Sciatic nerve (tissue), 2 donors: Measurements from ENCODE around the gene UGT1A7. TPM values are rescaled to one million over a fixed set of nuclear protein-coding genes. Genes with fewer than 3 reads are reported as not detected.
"Not testable (repeated sequence)": the region's sequence is repeated elsewhere in the genome, so short reads cannot be mapped to it uniquely, and the experiment has no call there.

ENCODE experiments used
- ATAC-seq: fragments of 200-7000 bp; cut with Tn5 transposase; one replicate; pipeline ENCODE4 v1.9.1; 2020; ENCODE audit warnings: mild to moderate bottlenecking, moderate library complexity
- DNase-seq: peaks from one replicate; pipeline ENCODE4 v3.0.0-alpha.2; 2020; ENCODE audit warnings: low spot score
- intact Hi-C: fragments of 100-400 bp; cut with DNase I; formaldehyde crosslinking; loops from one replicate; pipeline ENCODE4 v1.14.2; 2022
- total RNA-seq: library from RNA; stranded (reverse); fragmentation: NEBNext Ultra II Directional; extraction: Animal tissue kit (Norgen Biotek cat#: 25700); gene quantifications from one replicate; pipeline ENCODE4 v1.2.1, GENCODE V29; 2021
- donor health status: DM: no; HTN: no; CAD: no.
- donor health status: DM: no; HTN: no; CAD: no.

Gene UGT1A7
- not detected for total RNA-seq

DNA sequence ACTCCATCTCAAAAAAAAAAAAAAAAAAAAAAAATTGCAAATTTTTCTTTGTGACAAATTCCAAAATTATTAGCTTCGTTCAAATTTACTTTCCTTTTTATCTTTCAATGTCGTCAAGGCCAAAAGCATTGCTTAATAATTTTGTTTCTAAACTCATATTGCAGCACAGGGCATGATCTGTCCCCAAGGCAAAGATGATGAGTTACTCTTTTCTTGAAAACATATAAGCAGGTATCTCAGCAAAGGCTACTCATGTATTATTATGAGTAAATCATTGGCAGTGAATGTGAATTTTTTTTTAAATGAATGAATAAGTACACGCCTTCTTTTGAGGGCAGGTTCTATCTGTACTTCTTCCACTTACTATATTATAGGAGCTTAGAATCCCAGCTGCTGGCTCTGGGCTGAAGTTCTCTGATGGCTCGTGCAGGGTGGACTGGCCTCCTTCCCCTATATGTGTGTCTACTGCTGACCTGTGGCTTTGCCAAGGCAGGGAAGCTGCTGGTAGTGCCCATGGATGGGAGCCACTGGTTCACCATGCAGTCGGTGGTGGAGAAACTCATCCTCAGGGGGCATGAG lies at the start of gene UGT1A7:
UGT1A7 (plus strand) TSS at position 381 of the 579 bp plus-strand sequence; CDS start at position 418, 37 bp downstream.
- no peak for ATAC-seq
- no peak for DNase-seq
- intact Hi-C loops = no loop called here

- ATAC-seq, DNase-seq, intact Hi-C loops: not testable (repeated sequence)
Measured at GRCh38 chr2:233636306-233636705, 45.4 kb upstream of the UGT1A7 start, which contains the start of gene UGT1A10. Gene UGT1A10 (plus strand): TSS chr2:233636448. CDS start chr2:233636523, 75 bp downstream.

- ATAC-seq (no peak), DNase-seq (no peak)
- intact Hi-C loops = no loop called here
Measured at GRCh38 chr2:233638836-233639235, 42.9 kb upstream of the UGT1A7 start.

GRCh38 chr2:233639860-233640259 lies 41.8 kb upstream of the UGT1A7 start:
- intact Hi-C loops = no loop called here
- DNase-seq (no peak), ATAC-seq (no peak)

DNA sequence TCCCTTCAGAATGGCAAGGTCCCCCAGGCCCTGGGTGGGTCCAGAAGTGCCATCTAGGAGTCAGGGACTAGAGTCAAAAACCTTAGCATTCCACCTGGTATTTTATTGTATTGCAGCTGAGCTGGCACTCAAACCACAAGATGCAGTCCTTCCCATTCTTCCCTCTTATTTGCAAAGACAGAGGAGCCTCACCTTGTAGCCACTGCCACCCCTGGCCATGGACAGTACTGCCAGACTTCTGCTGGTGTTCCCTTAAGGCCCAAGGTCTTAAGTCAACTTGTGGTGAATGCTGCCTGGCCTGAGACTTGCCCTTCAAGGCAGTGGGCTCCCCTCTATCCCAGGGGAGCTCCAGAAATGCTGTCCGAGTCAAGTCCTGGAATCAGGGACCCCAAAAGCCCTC lies 38.6 kb upstream of the UGT1A7 start:
- DNase-seq (no peak), ATAC-seq (no peak)
- intact Hi-C loops = no loop called here

DNA sequence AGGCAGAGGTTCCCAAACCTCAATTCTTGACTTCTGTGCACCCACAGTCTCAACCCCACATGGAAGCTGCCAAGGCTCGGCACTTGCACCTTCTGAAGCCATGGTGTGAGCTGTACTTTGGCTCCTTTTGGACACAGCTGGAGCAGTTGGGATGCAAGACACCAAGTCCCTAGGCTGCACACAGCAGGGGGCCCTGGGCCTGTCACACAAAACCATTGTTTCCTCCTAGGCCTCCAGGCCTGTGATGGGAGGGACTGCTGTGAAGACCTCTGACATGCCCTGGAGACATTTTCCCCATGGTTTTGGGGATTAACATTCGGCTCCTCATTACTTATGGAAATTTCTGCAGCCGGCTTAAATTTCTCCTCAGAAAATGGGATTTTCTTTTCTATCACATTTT lies 35.7 kb upstream of the UGT1A7 start:
- ATAC-seq, intact Hi-C loops, DNase-seq: not testable (repeated sequence)

DNA sequence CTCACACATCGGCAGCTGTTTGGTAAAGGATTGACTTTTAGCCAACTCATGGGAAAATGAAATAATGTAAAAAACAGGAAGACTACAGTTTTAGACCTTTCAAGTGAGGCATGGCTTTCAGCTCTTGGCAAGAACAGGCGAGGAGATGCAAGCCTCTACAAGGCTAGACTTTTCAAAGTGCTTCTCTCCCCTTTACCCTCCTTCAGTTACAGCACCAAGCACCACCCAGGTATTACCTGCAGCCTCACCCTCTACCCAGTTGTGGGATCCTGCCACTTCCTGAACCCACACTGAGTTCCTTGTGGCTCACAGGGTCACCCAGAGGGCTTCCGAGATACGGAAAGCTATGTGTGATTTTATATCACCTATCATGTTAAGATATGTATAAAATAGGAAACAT lies 30.7 kb upstream of the UGT1A7 start:
- DNase-seq (no peak), ATAC-seq (no peak)
- intact Hi-C loops = loop anchor here (5.0 kb wide), 1 partner anchor 1146 kb away; no protein-coding TSS in a partner anchor

GRCh38 chr2:233651430-233651829 lies 30.3 kb upstream of the UGT1A7 start:
- intact Hi-C loops = loop anchor here (5.0 kb wide), 1 partner anchor 1146 kb away; no protein-coding TSS in a partner anchor
- ATAC-seq = no peak
- no peak for DNase-seq

GRCh38 chr2:233654501-233654900 lies 27.2 kb upstream of the UGT1A7 start:
- ATAC-seq (no peak), DNase-seq (no peak)
- intact Hi-C loops = loop anchor here (5.0 kb wide), 1 partner anchor 1143 kb away; no protein-coding TSS in a partner anchor

DNA sequence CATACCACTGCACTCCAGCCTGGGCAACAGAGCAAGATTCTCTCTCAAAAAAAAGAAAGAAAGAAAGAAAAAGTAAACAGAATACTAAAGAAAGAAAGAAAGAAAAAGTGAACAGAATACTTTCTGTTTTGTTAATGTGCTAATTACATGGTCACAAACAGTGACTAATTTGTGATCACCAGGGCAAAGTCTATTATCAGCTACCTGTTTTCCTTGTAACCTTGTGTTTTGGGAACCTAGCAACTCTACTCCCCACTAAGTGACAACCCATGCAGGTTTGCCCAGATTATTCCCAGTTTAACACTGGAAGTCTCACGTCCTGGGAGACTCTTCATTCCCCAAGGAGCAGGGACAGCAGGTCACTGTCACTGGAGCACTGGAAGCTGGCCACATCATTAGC lies 26.7 kb upstream of the UGT1A7 start:
- no peak for ATAC-seq
- intact Hi-C loops = no loop called here
- DNase-seq = no peak

- intact Hi-C loops, DNase-seq, ATAC-seq: not testable (repeated sequence)
Measured at GRCh38 chr2:233655943-233656342, 25.8 kb upstream of the UGT1A7 start.

DNA sequence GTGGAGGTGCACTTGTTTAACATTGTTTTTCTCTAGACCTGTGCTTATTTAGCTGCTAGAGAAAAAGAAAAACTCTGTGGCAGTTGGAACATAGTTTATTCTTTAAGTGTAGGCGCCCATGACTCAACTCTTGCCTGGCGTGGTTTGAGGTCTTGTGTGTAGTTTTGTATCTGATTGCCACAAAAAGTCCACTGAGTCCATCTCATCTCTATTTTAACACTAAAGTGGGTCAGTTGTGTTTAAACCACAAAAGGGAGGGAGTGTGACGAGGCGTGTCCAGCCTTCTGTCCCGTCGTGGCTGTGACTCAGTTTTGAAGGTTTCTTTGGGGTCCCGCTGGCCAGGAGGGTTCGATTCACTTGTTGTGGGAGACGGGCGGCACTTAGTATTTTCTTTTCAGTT lies 25.3 kb upstream of the UGT1A7 start:
- no peak for ATAC-seq
- no peak for DNase-seq
- intact Hi-C loops = no loop called here

GRCh38 chr2:233658610-233659009 lies 23.1 kb upstream of the UGT1A7 start:
- ATAC-seq = no peak
- intact Hi-C loops = no loop called here
- no peak for DNase-seq

GRCh38 chr2:233663911-233664310 lies 17.8 kb upstream of the UGT1A7 start:
- intact Hi-C loops = no loop called here
- ATAC-seq (no peak), DNase-seq (no peak)

GRCh38 chr2:233668605-233669260 lies 13.0 kb upstream of the UGT1A7 start:
- no peak for DNase-seq
- intact Hi-C loops = no loop called here
- no peak for ATAC-seq

- intact Hi-C loops = no loop called here
- DNase-seq (no peak), ATAC-seq (no peak)
Measured at GRCh38 chr2:233671290-233672161, 10.2 kb upstream of the UGT1A7 start, which contains the start of gene UGT1A9. Gene UGT1A9 (plus strand): TSS chr2:233671898. CDS start chr2:233671935, 37 bp downstream.

- intact Hi-C loops = no loop called here
- no peak for DNase-seq
- no peak for ATAC-seq
Measured at GRCh38 chr2:233672886-233673285, 8.8 kb upstream of the UGT1A7 start.

DNA sequence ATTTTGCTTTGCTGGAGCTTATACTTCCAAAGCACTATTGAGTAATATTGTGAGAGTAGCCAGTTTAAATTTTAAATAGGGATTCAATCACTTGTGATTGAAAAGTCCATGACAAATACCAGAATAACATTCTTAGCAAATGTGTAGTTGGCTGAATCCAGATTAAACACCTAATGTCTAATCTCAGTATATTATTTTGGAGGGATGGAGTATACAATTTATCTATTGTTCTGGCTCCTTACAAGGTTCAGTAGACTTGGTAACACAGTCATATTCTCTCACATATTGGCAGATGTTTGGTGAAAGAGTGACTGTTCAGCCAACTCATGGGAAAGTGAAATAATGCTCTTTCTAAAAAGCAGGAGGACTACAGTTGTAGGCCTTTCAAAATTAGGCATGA lies 7.8 kb upstream of the UGT1A7 start:
- ATAC-seq (no peak), DNase-seq (no peak)
- intact Hi-C loops = no loop called here

GRCh38 chr2:233674314-233674713 lies 7.4 kb upstream of the UGT1A7 start:
- intact Hi-C loops = no loop called here
- ATAC-seq (no peak), DNase-seq (no peak)

DNA sequence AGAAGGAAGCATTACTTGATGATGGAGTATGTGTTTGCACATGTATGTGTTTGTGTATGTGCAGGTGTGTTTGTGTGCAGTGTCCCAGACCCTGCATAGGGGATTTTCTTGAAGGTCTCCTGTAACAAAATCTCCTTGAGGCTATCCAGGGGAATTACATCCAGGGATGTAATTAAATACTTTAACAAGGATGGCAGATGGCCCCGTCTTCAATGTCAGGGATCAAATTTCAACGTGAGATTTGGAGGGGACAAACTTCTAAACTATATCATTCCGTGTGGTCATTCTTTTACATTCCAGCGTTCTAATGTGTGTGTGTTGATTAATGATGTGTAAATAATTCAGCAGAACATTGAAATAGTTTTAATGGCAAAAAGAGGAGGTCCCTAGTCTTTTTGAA lies 6.7 kb upstream of the UGT1A7 start:
- intact Hi-C loops = no loop called here
- ATAC-seq (no peak), DNase-seq (no peak)
